GM12878 (cell line): ENCODE data around the gene FATE1. TPM values are rescaled to one million over a fixed set of nuclear protein-coding genes. Genes with fewer than 3 reads are reported as not detected.

Experiments
- ATAC-seq: fragments of 200-7000 bp; cut with Tn5 transposase; 3 replicates; pipeline ENCODE4 v1.9.1; 2020; ENCODE audit warnings: mild to moderate bottlenecking, moderate library complexity
- BruUV-seq: library from RNA; stranded (reverse); fragments of 400-500 nt; replicated peaks from 2 replicates; lab custom pipeline; 2021; lab: Mats Ljungman, UMichigan
- CTCF ChIA-PET: fragments of 300-600 bp; sonication (Branson Sonifier 250); formaldehyde crosslinking; extraction: SDS; loops from one replicate; lab custom pipeline; 2021; ENCODE audit warnings: inconsistent platforms; lab: Yijun Ruan, JAX
- POLR2A ChIA-PET: fragments of 350-600 bp; formaldehyde crosslinking; extraction: SDS; loops from one replicate; lab custom pipeline; 2021; ENCODE audit warnings: inconsistent platforms; lab: Charles Lee
- RAD21 ChIA-PET: fragments of 300-600 bp; sonication (Branson Sonifier 250); formaldehyde crosslinking; loops from one replicate; lab custom pipeline; 2023; ENCODE audit warnings: antibody characterized with exemption; ENCODE audit not compliant: unreplicated experiment; lab: Charles Lee
- SMC1A ChIA-PET: fragments of 300-600 bp; sonication (Branson Sonifier 250); formaldehyde crosslinking; loops from one replicate; lab custom pipeline; 2023; ENCODE audit not compliant: unreplicated experiment, uncharacterized antibody; lab: Charles Lee
- DNase-seq: peaks from one replicate; pipeline ENCODE4 v3.0.0-alpha.2; 2011; ENCODE audit warnings: low read depth, low spot score
- FAIRE-seq: peaks from 3 replicates; lab custom pipeline; 2011; peaks lifted over from hg19 to GRCh38; lab: Jason Lieb, UNC
- H2AFZ ChIP-seq: 2 replicates; pipeline ENCODE4 v1.6.0; 2011; ENCODE audit warnings: low read depth, low read length, control low read depth; ENCODE audit not compliant: control insufficient read depth
- H3K27ac ChIP-seq: 2 replicates; pipeline ENCODE4 v1.5.1; 2011; ENCODE audit warnings: control low read depth; ENCODE audit not compliant: control insufficient read depth, insufficient read depth
- H3K27me3 ChIP-seq, 2 experiments: replicated peaks in 1 of 2; 2 replicates each; pipeline versions ENCODE4 v1.6.0 to v1.6.1; 2011; ENCODE audit warnings: low read length in 1 of 2; ENCODE audit not compliant: control insufficient read depth in 2 of 2, insufficient read depth in 2 of 2
- H3K36me3 ChIP-seq, 2 experiments: 2 replicates each; pipeline ENCODE4 v1.5.1; 2011; ENCODE audit warnings: low read length in 1 of 2; ENCODE audit not compliant: control insufficient read depth in 2 of 2, insufficient read depth in 2 of 2
- H3K4me1 ChIP-seq: 2 replicates; pipeline ENCODE4 v1.6.1; 2011; ENCODE audit warnings: mild to moderate bottlenecking, low read length, moderate library complexity, mixed read lengths; ENCODE audit not compliant: control insufficient read depth, insufficient read depth
- H3K4me2 ChIP-seq: 2 replicates; pipeline ENCODE4 v1.6.0; 2011; ENCODE audit warnings: control low read depth; ENCODE audit not compliant: control insufficient read depth, insufficient read depth
- H3K4me3 ChIP-seq: fragments of 200-600 bp; sonication (generic); 2 replicates; pipeline ENCODE4 v1.5.1; 2016
- H3K79me2 ChIP-seq: 2 replicates; pipeline ENCODE4 v1.6.0; 2011; ENCODE audit warnings: low read length; ENCODE audit not compliant: control insufficient read depth, insufficient read depth
- H3K9ac ChIP-seq: 2 replicates; pipeline ENCODE4 v1.8.0; 2011; ENCODE audit warnings: low read length, control low read depth, mixed read lengths; ENCODE audit not compliant: control insufficient read depth, insufficient read depth
- H3K9me3 ChIP-seq: replicated peaks from 3 replicates; pipeline ENCODE4 v1.5.1; 2011; ENCODE audit warnings: mild to moderate bottlenecking, low read length; ENCODE audit not compliant: control insufficient read depth, insufficient read depth
- H4K20me1 ChIP-seq: 2 replicates; pipeline ENCODE4 v1.6.0; 2011; ENCODE audit not compliant: control insufficient read depth, insufficient read depth
- BMI1 ChIP-seq: fragments of 450-650 bp; IDR thresholded peaks from 2 replicates; pipeline ENCODE4 v1.6.1; 2016; ENCODE audit warnings: mild to moderate bottlenecking, moderate library complexity, borderline replicate concordance
- ESRRA ChIP-seq: IDR thresholded peaks from 2 replicates; pipeline ENCODE4 v1.6.1; 2012; ENCODE audit warnings: mild to moderate bottlenecking, low read length, improper control_type of control experiment
- HCFC1 ChIP-seq: fragments of 150-350 bp; IDR thresholded peaks from 2 replicates; pipeline ENCODE4 v1.6.1; 2014; ENCODE audit warnings: low read length
- JUND ChIP-seq: IDR thresholded peaks from 2 replicates; pipeline ENCODE4 v1.6.1; 2012; ENCODE audit warnings: low read depth, mild to moderate bottlenecking, low read length, improper control_type of control experiment, moderate library complexity
- MAX ChIP-seq: IDR thresholded peaks from 2 replicates; pipeline ENCODE4 v1.6.1; 2012; ENCODE audit warnings: low read depth, low read length, improper control_type of control experiment
- NFIC ChIP-seq: IDR thresholded peaks from 2 replicates; pipeline ENCODE4 v1.6.1; 2012; ENCODE audit warnings: low read depth, mild to moderate bottlenecking, inconsistent platforms, low read length, moderate library complexity
- NRF1 ChIP-seq: conservative IDR thresholded peaks from 2 replicates; pipeline ENCODE4 v1.6.1; 2011; ENCODE audit warnings: mild to moderate bottlenecking, low read depth, low read length, improper control_type of control experiment
- SMAD1 ChIP-seq: fragments of 450-650 bp; IDR thresholded peaks from 2 replicates; pipeline ENCODE4 v1.6.1; 2018; ENCODE audit warnings: mild to moderate bottlenecking, low read depth; ENCODE audit not compliant: partially characterized antibody
- SMAD5 ChIP-seq: IDR thresholded peaks from 2 replicates; pipeline ENCODE4 v1.6.1; 2016; ENCODE audit warnings: antibody characterized with exemption, low read depth
- SMC3 ChIP-seq: IDR thresholded peaks from 2 replicates; pipeline ENCODE4 v1.6.1; 2011; ENCODE audit warnings: low read length, improper control_type of control experiment, borderline replicate concordance
- SRF ChIP-seq, 2 experiments: IDR thresholded peaks; 2 replicates each; pipeline ENCODE4 v1.6.1; 2011; ENCODE audit warnings: low read depth in 2 of 2, low read length in 2 of 2, mild to moderate bottlenecking in 1 of 2, moderate library complexity in 1 of 2
- TCF3 ChIP-seq: IDR thresholded peaks from 2 replicates; pipeline ENCODE4 v1.6.1; 2012; ENCODE audit warnings: low read depth, mild to moderate bottlenecking, low read length, borderline replicate concordance; ENCODE audit not compliant: insufficient read depth
- ZBTB11 ChIP-seq: fragments of 450-650 bp; formaldehyde crosslinking; IDR thresholded peaks from 2 replicates; pipeline ENCODE4 v1.5.0; 2022; ENCODE audit warnings: mild to moderate bottlenecking, missing genetic modification characterization
- WGBS: methylation state at CpG from one replicate; pipeline ENCODE4 v1.1.6; 2016; ENCODE audit warnings: low lambda C conversion rate; ENCODE audit not compliant: insufficient replicate concordance, insufficient coverage; ENCODE audit errors: missing lambda C conversion rate; 5-methylcytosine and 5-hydroxymethylcytosine counted together
- in situ Hi-C: fragments of 300-500 bp; cut with MboI; formaldehyde crosslinking; loops from 9 replicates; pipeline ENCODE4 v1.14.3; 2018; ENCODE audit warnings: mixed read lengths
- intact Hi-C: fragments of 100-400 bp; cut with micrococcal nuclease; formaldehyde crosslinking; loops from one replicate; pipeline ENCODE4 v1.14.2; 2022; ENCODE audit not compliant: unreplicated experiment
- polyA plus RNA-seq, 11 experiments: library from polyadenylated mRNA; depleted of rRNA in 4 of 11; unstranded in 6 of 11; stranded (reverse) in 5 of 11; fragments of >200 nt; fragmentation: Nextera tagmentation in 4 of 11; fragmentation: Illumina TruSeq in 1 of 11; extraction: Ambion mirVana in 4 of 11; extraction: Trizol in 1 of 11; gene quantifications; 1 replicate in 1 of 11; 2 replicates in 10 of 11; pipeline versions ENCODE4 v1.2.1 to v1.2.3, GENCODE V29; 2011 to 2016; ENCODE audit warnings: inconsistent platforms in 2 of 11, missing spikeins in 2 of 11, low read depth in 1 of 11
- total RNA-seq, 4 experiments: library from RNA; depleted of rRNA in 3 of 4; stranded (reverse); fragments of >200 nt in 3 of 4; fragmentation: Illumina TruSeq in 1 of 4; extraction: Trizol in 1 of 4; gene quantifications; 2 replicates each; pipeline versions ENCODE4 v1.2.1 to v1.2.3, GENCODE V29; 2013 to 2021
- TF ChIP-seq, protein P1 (sequence below): IDR thresholded peaks from 2 replicates; pipeline ENCODE4 v1.6.1; 2012; ENCODE audit warnings: low read depth, low read length, improper control_type of control experiment
- TF ChIP-seq, protein P2 (sequence below): fragments of 450-650 bp; IDR thresholded peaks from 2 replicates; pipeline ENCODE4 v1.6.1; 2017; ENCODE audit warnings: mild to moderate bottlenecking, moderate library complexity

Gene FATE1
- total and polyA plus RNA-seq, 10 of the 15 experiments (the other 5 are each of a cell fraction or from before 2014, with no cell fraction given): 0.26 to 0.28 TPM; not detected in 8

- intact Hi-C loops: loop anchor here (1.0 to 10.0 kb wide), 3 partner anchors 880 to 1172 kb away; no protein-coding TSS in a partner anchor
- FAIRE-seq (no peak), ATAC-seq (no peak), DNase-seq (no peak)
- Histone ChIP-seq H3K79me2 (no peaks in the 10 kb centered on the region), H3K27me3 (no peaks in the 10 kb centered on the region; a peak in 1 of 4 replicates), H3K4me2 (no peak overlapping the region), H2AFZ (no peak overlapping the region), H3K36me3 (no peaks in the 10 kb centered on the region), H3K4me3 (no peak overlapping the region), H3K4me1 (no peaks in the 10 kb centered on the region), H3K9me3 (no peaks in the 10 kb centered on the region), H3K9ac (no peak overlapping the region), H4K20me1 (no peaks in the 10 kb centered on the region), H3K27ac (no peak overlapping the region)
- BruUV-seq: no TSS peak
- 16% methylated on average over 5 of the region's 5 CpGs for WGBS
- SMC1A ChIA-PET: interaction anchor here (0.8 to 1.6 kb wide), 4 partner anchors 8 to 1067 kb away, joined by 3 to 8 read pairs (median 4); no protein-coding TSS in a partner anchor
- CTCF ChIA-PET: interaction anchor here (1.0 to 5.6 kb wide), 11 partner anchors 12 to 1068 kb away, joined by 3 to 55 read pairs (median 3); no protein-coding TSS in a partner anchor
- in situ Hi-C loops: loop anchor here (5.0 to 10.0 kb wide), 2 partner anchors 889 to 1172 kb away; no protein-coding TSS in a partner anchor
- POLR2A ChIA-PET: no interaction called here
- RAD21 ChIA-PET: interaction anchor here (4.3 kb wide), 1 partner anchor 879 kb away, joined by 23 read pairs; no protein-coding TSS in a partner anchor
- TF ChIP-seq BMI1: no peak
- TF ChIP-seq SMAD1: no peak
- TF ChIP-seq ZBTB11 (CRISPR knock-in tag): no peak
- no peak for TF ChIP-seq HCFC1
- TF ChIP-seq ESRRA: no peak
- no peak for TF ChIP-seq MAX
- TF ChIP-seq SMAD5: no peak
- TF ChIP-seq NRF1: no peak
- no peak for TF ChIP-seq NFIC
- no peak for TF ChIP-seq JUND
- TF ChIP-seq SMC3: no peak
- no peak for TF ChIP-seq TCF3
- TF ChIP-seq, protein P1, sequence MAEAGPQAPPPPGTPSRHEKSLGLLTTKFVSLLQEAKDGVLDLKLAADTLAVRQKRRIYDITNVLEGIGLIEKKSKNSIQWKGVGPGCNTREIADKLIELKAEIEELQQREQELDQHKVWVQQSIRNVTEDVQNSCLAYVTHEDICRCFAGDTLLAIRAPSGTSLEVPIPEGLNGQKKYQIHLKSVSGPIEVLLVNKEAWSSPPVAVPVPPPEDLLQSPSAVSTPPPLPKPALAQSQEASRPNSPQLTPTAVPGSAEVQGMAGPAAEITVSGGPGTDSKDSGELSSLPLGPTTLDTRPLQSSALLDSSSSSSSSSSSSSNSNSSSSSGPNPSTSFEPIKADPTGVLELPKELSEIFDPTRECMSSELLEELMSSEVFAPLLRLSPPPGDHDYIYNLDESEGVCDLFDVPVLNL: no peak
- TF ChIP-seq, protein P2, sequence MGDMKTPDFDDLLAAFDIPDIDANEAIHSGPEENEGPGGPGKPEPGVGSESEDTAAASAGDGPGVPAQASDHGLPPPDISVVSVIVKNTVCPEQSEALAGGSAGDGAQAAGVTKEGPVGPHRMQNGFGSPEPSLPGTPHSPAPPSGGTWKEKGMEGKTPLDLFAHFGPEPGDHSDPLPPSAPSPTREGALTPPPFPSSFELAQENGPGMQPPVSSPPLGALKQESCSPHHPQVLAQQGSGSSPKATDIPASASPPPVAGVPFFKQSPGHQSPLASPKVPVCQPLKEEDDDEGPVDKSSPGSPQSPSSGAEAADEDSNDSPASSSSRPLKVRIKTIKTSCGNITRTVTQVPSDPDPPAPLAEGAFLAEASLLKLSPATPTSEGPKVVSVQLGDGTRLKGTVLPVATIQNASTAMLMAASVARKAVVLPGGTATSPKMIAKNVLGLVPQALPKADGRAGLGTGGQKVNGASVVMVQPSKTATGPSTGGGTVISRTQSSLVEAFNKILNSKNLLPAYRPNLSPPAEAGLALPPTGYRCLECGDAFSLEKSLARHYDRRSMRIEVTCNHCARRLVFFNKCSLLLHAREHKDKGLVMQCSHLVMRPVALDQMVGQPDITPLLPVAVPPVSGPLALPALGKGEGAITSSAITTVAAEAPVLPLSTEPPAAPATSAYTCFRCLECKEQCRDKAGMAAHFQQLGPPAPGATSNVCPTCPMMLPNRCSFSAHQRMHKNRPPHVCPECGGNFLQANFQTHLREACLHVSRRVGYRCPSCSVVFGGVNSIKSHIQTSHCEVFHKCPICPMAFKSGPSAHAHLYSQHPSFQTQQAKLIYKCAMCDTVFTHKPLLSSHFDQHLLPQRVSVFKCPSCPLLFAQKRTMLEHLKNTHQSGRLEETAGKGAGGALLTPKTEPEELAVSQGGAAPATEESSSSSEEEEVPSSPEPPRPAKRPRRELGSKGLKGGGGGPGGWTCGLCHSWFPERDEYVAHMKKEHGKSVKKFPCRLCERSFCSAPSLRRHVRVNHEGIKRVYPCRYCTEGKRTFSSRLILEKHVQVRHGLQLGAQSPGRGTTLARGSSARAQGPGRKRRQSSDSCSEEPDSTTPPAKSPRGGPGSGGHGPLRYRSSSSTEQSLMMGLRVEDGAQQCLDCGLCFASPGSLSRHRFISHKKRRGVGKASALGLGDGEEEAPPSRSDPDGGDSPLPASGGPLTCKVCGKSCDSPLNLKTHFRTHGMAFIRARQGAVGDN: no peak
- no peak for TF ChIP-seq SRF (IDR thresholded peaks at IDR 0.05; ENCODE audit: low read depth in 2 of 2, low read length in 2 of 2)
Measured at GRCh38 chrX:151752847-151753246, 37.0 kb downstream of the FATE1 start.
